Measurements from ENCODE around the gene DPYSL3.

DPYSL3 gene

DNA sequence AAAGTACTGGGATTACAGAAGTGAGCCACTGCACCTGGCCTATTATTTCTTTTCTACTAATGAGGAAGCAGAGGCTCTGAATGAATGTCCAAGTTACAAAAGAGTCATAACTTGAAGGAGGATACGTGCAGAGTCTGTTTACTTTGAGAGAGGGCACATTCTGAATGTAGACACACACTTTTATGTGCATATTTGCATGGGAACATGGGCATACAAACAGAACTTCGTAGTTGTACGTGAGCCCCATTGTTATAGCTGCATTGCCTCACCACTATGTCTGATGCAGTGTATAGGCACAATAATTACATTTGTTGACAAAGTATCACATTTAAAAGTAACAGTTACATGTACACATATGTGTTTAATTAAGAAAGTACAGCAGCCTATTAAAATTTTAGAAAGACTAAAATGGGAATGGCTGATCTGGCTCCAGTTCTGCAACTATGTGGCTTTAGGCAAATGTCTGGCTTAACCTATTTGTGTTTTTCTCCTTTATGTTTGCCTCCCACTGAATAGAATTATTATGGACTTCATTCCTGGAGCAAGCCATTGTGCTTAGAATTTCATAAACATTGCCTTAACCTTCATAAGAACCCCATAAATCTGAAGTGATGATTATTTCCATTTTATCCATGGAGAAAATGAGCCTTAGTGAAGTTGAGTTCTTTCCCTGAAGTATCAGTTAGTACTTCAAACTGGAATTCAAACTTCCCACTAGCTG lies 3.0 kb upstream of the DPYSL3 start:
- no peak for DNase-seq

DNA sequence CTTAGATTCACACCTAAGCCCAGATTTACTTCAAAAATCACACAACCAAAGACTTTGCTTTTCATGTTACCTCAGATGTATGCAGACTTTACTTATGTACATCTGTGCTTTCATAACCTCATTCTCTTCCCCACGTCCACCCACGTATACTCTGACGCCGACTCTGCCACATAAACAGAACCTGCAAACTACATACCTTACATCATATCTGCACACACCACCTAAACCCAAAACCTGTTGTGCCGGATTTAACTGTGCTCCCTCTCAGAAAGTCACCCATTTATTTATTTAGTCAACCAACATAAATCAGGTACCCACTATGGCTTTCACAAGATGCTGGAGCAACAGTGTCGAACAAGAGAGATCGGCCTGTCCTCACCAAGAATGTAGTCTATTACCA lies 1.0 kb upstream of the DPYSL3 start:
- DNase-seq = no peak

DNA sequence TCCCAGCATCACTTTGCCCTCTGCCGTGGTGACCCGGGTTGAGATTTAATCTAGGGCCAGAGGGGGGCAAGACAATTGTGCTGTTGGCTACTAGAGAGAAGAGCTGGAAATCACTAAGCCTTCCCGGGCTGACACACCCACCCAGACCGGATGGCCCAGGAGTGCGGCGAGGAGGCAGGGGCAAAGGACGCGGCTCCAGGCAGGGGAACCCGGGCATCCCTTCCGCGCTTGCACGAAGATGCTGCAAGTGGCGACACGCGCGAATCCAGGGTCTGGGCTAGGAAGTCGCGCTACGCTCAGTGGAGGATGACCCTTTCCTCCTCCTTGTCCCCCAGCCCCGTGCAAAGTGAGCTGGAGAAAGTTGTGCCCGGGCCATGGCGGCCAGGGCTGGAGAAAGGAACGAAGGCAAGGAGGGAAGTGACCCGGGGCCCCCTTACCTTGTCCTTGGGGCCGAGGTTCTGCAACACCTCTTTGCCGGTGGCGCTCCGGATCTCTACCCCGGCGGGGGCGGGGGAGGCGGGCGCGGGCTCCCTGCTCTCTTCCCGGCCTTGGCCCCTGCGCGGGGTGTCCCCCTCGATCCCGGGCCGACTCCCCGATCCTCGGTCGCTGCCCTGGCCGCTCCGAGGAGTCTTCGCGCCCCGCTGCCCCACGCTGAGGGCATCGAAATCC lies 693 bp downstream of the DPYSL3 start:
- no peak for DNase-seq

DNA sequence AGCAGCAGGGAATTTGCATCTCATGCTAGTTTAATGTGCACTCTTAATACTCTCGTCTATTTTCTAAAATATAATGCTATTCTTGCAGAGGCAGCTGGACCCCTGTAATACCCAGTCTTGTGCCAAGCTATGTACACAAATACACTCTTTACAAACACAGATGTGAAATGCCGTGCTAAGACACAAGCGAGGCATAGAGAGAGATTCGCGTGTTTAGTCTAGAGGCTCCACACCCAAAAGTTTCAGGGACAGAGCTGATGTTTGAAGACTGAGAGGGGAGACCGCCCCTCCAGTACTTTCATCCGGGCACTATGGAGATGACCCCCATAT lies 1.2 kb downstream of the DPYSL3 start:
- DNase-seq = no peak

DNA sequence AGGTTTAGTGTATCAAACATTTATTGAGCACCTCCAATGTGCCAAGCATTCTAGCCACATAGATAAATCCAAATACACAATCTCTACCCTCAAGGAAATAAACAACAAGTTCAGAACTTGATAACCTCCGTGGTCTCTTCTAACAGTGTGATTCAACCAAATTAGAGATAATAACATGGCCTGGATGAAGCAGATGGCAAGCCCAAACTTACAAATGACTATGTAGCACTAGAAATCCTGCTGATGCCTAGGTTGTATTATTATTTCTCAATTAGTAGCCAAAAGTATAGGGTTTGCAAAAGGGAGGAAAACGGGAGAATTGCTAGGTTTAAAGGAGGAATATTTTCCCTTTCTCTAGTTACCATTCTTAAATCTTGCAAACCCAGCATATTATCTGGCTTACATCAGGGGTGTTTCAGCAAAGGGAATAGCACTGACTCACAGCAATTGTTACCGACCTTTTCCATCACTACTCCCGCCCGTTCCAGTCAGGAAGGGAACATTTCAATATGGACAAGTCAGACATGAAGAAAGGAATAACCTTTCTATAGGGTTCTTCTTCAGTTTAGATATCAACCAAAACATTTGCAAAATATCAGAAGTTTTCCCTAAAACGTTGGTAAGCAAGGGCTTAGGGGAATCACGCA lies 2.3 kb downstream of the DPYSL3 start:
- no peak for DNase-seq

DNA sequence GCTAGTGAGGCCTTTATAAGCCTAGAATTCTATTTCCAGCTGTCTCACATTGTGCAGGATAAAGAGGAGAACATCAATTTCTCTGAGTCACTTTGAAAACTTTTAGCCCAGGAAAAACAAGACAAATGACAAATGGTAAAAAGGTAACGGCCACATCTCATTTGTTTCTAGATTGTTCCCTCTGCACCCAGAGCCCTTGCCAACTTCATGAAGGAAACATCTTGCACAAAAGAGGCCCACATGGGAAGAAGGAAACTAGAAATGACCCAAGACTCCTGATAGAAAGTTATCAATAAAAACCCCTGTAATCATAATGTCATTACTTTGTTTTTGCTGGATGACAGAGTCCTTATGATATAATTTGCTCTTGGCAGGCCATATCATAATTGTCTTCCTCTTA lies 5.3 kb downstream of the DPYSL3 start:
- DNase-seq = no peak

DNA sequence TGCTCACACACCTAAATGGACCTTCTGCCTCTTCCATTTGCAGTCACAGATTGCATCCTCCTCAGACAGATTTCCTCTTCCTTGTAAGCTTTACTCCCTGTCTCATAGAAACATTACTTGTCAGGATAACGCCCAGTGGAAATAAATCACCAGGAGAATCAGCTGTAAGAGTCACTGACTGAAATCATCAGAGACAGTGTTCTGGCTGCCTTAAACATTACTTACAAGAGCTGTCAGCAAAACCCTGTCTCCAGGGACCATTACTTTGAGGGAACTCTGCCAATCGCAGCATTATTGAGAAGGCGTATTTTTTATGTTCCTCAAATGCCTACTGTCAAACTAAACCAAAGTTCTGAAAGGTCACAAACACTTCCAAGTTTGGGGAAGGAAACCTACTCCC lies 5.9 kb downstream of the DPYSL3 start:
- DNase-seq = no peak

DNA sequence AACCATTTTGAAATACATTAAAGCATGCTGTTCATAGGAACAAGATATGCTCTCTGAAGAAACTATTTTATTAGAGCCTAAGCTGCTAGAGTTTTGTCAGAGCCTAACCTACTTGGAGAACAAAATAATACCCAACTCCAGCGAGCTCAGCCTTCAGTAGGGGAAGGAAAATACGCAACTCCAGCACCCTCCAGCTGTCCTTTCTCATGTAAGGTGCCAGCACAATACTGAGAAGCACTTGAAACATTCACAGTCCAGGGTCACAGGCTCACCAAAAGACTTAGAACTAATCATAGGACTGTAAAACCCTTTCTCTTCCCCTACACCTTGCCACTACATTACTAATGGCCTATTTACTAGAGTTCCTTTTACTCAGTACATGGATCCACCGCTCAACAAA lies 18.9 kb downstream of the DPYSL3 start:
- DNase-seq = no peak

DNA sequence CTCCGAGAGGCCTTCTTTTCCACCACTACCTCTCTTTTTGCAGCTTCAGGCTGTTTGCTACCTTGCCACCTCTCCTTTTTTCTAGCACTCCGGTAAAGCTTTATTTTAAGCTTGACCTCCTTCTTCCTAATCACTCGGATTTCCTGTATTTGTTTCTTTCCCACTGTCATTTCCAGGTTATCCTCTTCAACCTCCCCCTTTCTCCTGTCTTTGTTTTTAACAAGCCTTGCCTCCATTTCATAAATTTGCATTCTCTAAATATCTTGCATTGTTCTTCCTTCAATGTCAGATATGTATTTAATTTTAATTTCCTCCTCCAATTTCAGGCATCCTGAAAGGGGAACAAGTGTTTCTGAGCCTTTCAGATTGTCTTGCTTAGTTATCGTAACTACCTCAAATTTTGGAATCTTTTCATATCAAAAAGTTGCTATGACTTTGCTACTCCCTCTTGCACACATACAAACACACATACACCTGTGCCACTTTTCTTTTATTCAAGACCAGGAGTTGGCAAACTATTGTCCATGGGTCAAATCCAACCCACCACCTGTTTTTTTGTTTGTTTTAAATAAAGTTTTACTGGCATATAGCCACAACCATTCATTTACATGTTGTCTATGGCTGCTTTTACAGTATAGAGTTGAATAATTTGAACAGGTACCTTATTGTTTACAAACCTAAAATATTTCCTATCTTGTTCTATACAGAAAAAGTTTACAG lies 22.7 kb downstream of the DPYSL3 start:
- DNase-seq = no peak

DNA sequence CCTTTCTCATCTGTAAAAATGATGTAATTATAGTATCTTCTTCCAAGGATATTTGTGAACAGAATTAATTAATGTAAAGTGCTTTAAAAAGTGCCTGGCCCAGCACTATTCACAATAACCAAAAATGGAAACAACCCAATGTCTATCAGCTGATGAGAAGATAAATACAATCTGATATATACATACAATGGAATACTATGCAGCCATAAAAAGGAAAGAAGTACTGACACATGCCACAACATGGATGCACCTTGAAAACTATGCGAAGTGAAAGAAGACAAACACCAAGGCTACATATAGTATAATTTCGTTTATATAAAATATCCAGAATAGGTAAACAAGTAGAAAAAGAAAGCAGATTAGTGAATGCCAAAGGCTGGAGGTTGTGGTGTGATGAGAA lies 24.1 kb downstream of the DPYSL3 start:
- no peak for DNase-seq

DNA sequence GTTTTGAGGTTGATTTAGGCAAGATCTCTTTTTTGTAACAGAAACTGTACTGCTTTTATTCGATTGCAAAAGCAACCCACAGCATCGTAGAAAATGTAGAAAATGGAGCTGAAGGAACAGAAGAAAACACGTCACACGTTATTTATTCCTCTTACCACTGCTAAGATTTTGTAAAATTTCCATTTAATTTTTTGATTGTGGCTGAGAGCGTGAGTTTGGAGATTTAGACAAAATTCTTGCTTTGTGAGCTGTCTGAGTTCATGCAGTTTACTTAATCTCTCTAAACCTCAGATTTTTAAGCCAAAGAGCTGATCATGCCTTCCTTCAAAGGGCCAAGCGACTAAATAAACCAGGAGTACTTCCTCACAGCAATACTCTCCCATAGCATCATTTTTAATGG lies 24.8 kb downstream of the DPYSL3 start:
- no peak for DNase-seq

DNA sequence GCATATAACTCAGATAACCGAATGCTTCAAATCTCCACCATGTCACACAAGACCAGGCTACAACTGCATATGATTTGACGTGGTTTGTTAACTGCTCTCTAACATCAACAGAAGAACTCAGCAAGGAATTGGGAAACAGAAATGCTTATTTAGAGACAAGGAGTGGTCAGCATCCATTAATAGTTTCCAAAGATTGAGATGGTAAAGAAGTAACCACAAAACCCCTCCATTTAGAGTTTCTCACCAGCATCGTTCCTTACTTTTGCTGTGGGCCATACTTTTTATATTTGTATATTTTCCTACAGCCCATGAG lies 25.2 kb downstream of the DPYSL3 start:
- DNase-seq = no peak

DNA sequence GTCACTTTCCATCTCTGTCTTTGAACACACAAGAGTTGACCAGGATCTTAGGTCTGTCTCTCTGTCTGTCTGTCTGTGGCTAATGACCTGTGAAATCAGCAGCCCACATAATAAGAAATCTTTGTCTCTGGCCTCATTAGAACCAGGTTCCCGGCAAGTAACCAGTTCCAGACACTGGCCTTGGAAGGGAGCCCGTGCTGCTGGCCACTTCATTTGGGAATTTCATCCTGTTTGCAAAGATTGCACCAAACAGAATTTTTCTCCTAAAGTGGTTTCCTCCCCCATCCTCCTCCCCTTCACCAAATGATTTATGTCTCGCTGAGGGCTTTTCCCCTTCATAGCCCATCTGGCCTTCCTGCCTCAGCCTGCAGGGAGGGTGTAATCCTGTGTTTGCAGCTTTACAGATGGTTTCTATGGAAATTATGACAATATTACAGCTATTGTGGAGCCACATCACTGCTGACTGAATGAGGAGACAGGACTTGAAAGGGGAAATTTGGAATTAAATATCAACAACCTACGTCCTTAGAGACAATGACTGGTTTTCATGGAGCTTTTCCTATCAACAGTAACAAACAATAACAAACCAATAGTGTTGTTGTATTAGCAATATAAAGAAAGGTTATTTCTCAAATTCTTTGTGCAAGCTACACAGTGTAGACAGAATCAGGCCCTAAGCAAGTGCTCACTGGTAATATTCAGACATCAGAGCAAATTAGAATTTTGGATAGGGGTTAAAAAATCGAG lies 25.7 kb downstream of the DPYSL3 start:
- no peak for DNase-seq

DNA sequence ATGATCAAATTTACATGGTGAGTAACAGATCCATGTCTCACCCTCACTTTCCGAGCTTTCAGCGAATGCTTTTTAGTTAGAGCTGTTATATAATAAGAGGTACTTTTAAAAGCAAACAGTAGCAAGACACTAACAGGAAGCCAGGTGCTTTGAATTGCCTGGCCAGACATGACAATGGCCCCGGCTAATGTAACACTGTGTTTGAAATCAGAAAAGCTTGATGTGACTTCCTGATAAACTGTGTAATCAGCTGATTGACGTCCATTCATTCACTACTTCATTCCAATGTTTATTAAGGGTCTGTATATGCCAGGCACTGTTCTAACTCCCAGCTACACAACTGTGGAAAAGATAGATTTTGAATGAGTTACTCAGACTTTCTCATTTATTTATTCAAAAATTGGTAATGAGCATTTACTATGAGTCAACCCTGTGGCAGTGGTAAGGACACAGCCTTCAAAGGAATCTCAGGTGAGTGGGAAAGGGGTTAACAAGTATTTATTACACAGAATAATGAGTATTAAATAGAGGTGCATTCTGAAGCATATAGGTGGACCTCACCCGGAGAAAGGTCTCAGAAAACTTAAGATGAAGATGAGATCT lies 26.6 kb downstream of the DPYSL3 start:
- no peak for DNase-seq

DNA sequence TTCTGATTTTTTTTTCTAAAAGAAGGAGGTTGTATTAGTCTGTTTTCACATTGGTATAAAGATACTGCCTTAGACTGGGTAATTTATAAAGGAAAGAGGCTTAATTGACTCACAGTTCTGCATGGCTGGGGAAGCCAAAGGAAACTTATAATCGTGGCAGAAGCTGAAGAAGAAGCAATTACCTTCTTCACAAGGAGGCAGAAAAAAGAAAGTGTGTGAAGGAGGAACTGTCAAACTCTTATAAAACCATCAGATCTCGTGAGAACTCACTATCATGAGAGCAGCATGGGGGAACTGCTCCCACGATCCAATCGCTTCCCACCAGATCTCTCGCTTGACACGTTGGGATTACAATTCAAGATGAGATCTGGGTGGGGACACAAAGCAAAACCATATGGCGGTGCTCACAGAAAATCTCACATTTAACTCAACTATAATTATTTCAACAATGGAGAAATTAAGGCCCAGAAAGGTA lies 27.1 kb downstream of the DPYSL3 start:
- DNase-seq = no peak

DNA sequence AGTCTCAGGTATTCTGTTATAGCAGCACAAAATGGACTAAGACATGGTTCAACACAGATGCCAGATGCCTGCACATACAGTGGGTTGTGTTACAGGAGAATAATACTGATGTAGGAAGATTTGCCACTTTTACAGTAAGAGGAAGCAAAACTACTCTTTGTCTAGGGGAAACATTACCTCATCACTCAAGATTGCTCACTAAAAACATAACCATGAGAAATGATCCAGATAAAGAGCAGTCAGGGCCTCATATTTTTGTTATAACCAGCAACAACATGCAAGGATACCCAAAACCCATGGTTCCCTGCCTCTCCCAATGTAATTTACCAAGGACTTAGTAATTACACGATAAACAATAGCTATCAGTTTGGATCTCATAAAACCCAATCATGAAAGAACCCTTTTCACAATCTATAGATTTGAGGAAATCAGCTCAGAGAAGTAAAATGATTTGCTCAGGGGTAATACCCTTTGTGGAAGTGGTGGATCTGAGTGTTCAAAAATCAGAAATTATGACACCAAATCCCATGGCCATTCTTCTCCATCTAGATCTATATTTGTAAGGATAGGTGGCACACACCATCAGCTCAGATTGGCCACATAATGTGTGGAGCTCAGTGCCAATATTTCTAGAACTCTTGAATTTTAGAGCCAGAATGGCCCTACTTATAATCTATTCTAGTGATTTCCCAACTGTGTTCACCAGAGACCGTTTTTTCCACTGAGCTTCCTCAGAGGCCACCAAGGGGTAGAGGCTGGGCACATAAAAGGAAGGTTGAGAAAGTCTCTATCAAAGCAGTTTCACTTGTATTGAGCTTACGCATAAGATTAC lies 27.8 kb downstream of the DPYSL3 start:
- no peak for DNase-seq

DNA sequence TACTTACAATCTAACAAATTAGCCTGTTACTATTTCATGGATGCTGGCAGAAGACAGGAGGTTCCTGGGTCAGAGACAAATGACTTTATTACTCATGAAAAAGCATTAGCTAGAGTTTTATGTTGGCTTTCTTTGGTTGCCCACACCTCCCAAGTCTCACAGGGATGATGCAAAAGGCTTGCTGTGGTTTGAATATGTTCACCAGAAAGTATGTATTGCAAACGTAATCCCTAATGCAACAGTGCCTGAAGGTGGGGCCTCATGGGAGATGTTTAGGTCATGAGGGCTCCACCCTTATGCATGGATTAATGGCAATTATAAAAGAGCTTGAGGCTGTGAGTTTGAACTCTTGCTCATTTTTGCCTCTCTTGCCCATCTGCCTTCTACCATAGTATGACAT lies 28.5 kb downstream of the DPYSL3 start:
- DNase-seq = no peak

DNA sequence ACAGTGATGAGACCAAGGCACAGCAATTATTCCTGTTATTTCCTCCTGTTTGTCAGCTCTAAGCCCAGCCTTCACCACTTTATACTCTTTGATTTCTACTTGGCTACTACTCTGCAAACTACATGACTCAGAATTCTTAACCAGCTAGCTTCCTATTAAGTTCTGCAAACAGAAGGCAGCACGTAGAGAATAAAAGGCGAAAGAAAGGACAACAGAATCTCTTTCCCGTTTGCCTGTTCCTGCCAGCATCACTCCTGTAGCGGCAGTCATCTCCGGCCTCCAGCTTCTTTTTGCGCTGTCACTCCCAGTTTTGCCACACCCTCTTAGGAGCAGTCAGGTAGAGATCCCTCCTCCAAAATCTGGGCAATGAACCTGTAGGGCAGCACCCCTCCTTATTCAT lies 29.9 kb downstream of the DPYSL3 start:
- DNase-seq = no peak

DNA sequence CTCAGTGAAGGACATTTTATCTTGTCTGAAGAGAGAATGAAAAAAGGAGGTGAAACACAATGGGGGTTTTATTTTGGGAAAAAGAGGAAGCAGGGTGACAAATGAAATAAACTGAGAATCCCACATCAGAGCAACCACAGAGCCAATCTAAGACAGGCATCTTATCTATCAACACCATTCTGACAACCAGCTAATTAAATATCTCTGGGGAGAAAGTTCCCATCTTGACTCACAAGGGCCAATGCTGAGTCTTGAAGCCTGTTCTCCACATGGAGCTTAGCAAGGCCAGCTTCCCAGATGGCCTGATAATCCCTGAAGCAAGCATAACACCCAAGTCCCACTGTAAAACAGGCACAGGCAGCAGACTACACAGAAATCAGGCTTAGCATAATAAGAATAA lies 30.4 kb downstream of the DPYSL3 start:
- DNase-seq = no peak

DNA sequence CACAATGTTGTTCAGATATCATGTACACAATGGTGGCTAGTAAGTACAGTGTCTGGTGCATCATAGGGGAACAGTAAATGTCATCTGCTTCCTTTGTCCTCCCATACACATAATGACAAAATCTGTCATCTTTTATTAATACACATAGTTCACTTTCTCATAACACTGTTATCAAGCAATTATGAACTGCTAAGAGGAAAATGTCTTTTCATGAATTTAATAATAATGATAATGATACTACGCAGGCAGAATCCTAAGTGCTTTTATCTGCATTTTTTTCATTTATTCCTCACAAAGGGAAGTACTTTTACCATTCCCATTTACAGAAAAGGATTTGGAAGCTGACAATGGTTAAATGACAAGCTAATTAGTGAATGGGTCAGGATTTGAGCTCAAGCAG lies 35.7 kb downstream of the DPYSL3 start:
- no peak for DNase-seq

DNA sequence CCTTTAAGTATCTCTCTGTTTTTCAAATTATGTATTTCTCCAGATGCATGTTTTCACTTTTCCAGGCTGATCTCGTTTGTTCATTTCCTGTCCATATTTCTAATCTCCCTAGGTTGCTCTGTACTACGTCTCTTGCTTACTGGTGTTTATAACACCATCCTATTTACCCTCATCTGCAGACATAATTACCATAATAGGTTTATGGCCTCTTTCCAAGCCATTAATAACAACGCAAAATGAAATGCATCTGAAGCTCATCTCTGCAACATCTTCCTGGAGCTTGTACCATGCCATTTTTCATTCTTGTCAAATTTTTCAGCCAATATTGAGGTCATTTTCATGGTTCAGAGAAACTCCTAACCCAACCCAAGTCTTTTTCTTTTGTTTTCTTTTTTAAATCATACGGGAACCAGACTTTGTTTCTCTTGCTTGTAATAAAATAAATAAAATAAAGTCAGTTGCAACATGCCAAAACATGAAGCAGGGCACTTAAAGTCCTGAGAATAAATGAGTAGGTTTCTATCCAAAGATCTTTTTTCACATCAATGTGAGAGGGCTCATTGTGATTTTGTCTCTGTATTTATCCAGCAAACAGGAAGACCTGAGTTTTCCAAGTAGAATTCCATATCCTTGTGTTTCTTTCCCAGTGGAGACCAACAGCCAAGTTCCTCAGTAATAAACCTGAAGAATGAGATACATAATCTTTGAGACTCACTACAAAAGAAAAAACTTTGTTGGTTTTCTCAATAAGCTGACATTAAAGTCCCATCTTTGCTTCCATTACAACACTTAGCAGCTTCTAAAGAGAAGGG lies 37.0 kb downstream of the DPYSL3 start:
- DNase-seq = no peak

Data from stimulated activated CD4-positive, alpha-beta T cell treated with anti-CD3 and anti-CD28 coated beads, Interleukin-4, amount 100 ng/mL, for 24 hours (primary cell).